ENCODE measurements around the gene RASA4. TPM values are rescaled to one million over a fixed set of nuclear protein-coding genes. Genes with fewer than 3 reads are reported as not detected.
"Not testable (repeated sequence)": the region's sequence is repeated elsewhere in the genome, so short reads cannot be mapped to it uniquely, and the experiment has no call there.

RASA4 gene
- total RNA-seq, 1 experiment from 2014 or later, result 7.1 TPM

GRCh38 chr7:102636956-102637355, 20.4 kb upstream of the RASA4 start:
- CTCF ChIA-PET; H3K36me3 ChIP-seq (ENCODE audit: control insufficient read depth, insufficient read depth, low read length); DNase-seq (ENCODE audit: low read depth, low spot score); H3K4me1 ChIP-seq (ENCODE audit: control insufficient read depth, insufficient read depth, low read length); H3K27ac ChIP-seq (ENCODE audit: low read length); ATAC-seq; in situ Hi-C loops (cut with HindIII; ENCODE audit: low pct_unique_long_range_greater_than_20kb, low sequenced_read_pairs); POLR2A ChIA-PET; H3K4me3 ChIP-seq (ENCODE audit: low read depth in 2 of 2, low read length in 2 of 2); BruUV-seq (replicated peaks); intact Hi-C loops (cut with micrococcal nuclease; ENCODE audit: unreplicated experiment); H3K27me3 ChIP-seq (ENCODE audit: control insufficient read depth, insufficient read depth, low read length); H3K9me3 ChIP-seq (ENCODE audit: control insufficient read depth, insufficient read depth, low read depth, low read length): not testable (repeated sequence)

GRCh38 chr7:102635354-102635753, 18.8 kb upstream of the RASA4 start:
- CTCF ChIA-PET; ATAC-seq; H3K9me3 ChIP-seq (ENCODE audit: control insufficient read depth, insufficient read depth, low read depth, low read length); H3K4me1 ChIP-seq (ENCODE audit: control insufficient read depth, insufficient read depth, low read length); H3K27ac ChIP-seq (ENCODE audit: low read length); H3K36me3 ChIP-seq (ENCODE audit: control insufficient read depth, insufficient read depth, low read length); DNase-seq (ENCODE audit: low read depth, low spot score); H3K27me3 ChIP-seq (ENCODE audit: control insufficient read depth, insufficient read depth, low read length); in situ Hi-C loops (cut with HindIII; ENCODE audit: low pct_unique_long_range_greater_than_20kb, low sequenced_read_pairs); POLR2A ChIA-PET; H3K4me3 ChIP-seq (ENCODE audit: low read depth in 2 of 2, low read length in 2 of 2); intact Hi-C loops (cut with micrococcal nuclease; ENCODE audit: unreplicated experiment): not testable (repeated sequence)
- TSS peak; percentile 85 for BruUV-seq (replicated peaks)

GRCh38 chr7:102634299-102634698, 17.7 kb upstream of the RASA4 start:
- H3K27me3 ChIP-seq (ENCODE audit: control insufficient read depth, insufficient read depth, low read length); H3K4me3 ChIP-seq (ENCODE audit: low read depth in 2 of 2, low read length in 2 of 2); H3K9me3 ChIP-seq (ENCODE audit: control insufficient read depth, insufficient read depth, low read depth, low read length); ATAC-seq; CTCF ChIA-PET; H3K27ac ChIP-seq (ENCODE audit: low read length); in situ Hi-C loops (cut with HindIII; ENCODE audit: low pct_unique_long_range_greater_than_20kb, low sequenced_read_pairs); intact Hi-C loops (cut with micrococcal nuclease; ENCODE audit: unreplicated experiment); H3K4me1 ChIP-seq (ENCODE audit: control insufficient read depth, insufficient read depth, low read length); BruUV-seq (replicated peaks); H3K36me3 ChIP-seq (ENCODE audit: control insufficient read depth, insufficient read depth, low read length); DNase-seq (ENCODE audit: low read depth, low spot score); POLR2A ChIA-PET: not testable (repeated sequence)

- H3K4me3 ChIP-seq (ENCODE audit: low read depth in 2 of 2, low read length in 2 of 2); DNase-seq (ENCODE audit: low read depth, low spot score); H3K27ac ChIP-seq (ENCODE audit: low read length); H3K9me3 ChIP-seq (ENCODE audit: control insufficient read depth, insufficient read depth, low read depth, low read length); in situ Hi-C loops (cut with HindIII; ENCODE audit: low pct_unique_long_range_greater_than_20kb, low sequenced_read_pairs); CTCF ChIA-PET; H3K36me3 ChIP-seq (ENCODE audit: control insufficient read depth, insufficient read depth, low read length); BruUV-seq (replicated peaks); H3K27me3 ChIP-seq (ENCODE audit: control insufficient read depth, insufficient read depth, low read length); H3K4me1 ChIP-seq (ENCODE audit: control insufficient read depth, insufficient read depth, low read length); intact Hi-C loops (cut with micrococcal nuclease; ENCODE audit: unreplicated experiment); POLR2A ChIA-PET: not testable (repeated sequence)
- ATAC-seq, result peak; percentile 4; the same call in 1 of the 2 replicates
Measured at GRCh38 chr7:102630622-102631021, 14.1 kb upstream of the RASA4 start.

- BruUV-seq (replicated peaks); H3K27ac ChIP-seq (ENCODE audit: low read length); H3K4me3 ChIP-seq (ENCODE audit: low read depth in 2 of 2, low read length in 2 of 2); CTCF ChIA-PET; POLR2A ChIA-PET; intact Hi-C loops (cut with micrococcal nuclease; ENCODE audit: unreplicated experiment); H3K36me3 ChIP-seq (ENCODE audit: control insufficient read depth, insufficient read depth, low read length); H3K27me3 ChIP-seq (ENCODE audit: control insufficient read depth, insufficient read depth, low read length); H3K9me3 ChIP-seq (ENCODE audit: control insufficient read depth, insufficient read depth, low read depth, low read length); DNase-seq (ENCODE audit: low read depth, low spot score); ATAC-seq; in situ Hi-C loops (cut with HindIII; ENCODE audit: low pct_unique_long_range_greater_than_20kb, low sequenced_read_pairs); H3K4me1 ChIP-seq (ENCODE audit: control insufficient read depth, insufficient read depth, low read length): not testable (repeated sequence)
Measured at GRCh38 chr7:102627271-102627904, 10.8 kb upstream of the RASA4 start.

- H3K9me3 ChIP-seq (ENCODE audit: control insufficient read depth, insufficient read depth, low read depth, low read length); ATAC-seq; H3K4me3 ChIP-seq (ENCODE audit: low read depth in 2 of 2, low read length in 2 of 2); H3K27ac ChIP-seq (ENCODE audit: low read length); H3K27me3 ChIP-seq (ENCODE audit: control insufficient read depth, insufficient read depth, low read length); DNase-seq (ENCODE audit: low read depth, low spot score); POLR2A ChIA-PET; BruUV-seq (replicated peaks); in situ Hi-C loops (cut with HindIII; ENCODE audit: low pct_unique_long_range_greater_than_20kb, low sequenced_read_pairs); H3K36me3 ChIP-seq (ENCODE audit: control insufficient read depth, insufficient read depth, low read length); H3K4me1 ChIP-seq (ENCODE audit: control insufficient read depth, insufficient read depth, low read length); intact Hi-C loops (cut with micrococcal nuclease; ENCODE audit: unreplicated experiment): not testable (repeated sequence)
- CTCF ChIA-PET, result interaction anchor here (0.6 kb wide), 1 partner anchor 66 kb away, joined by 3 read pairs; no protein-coding TSS in a partner anchor
Measured at GRCh38 chr7:102618122-102618521, 1.6 kb upstream of the RASA4 start.

DNA sequence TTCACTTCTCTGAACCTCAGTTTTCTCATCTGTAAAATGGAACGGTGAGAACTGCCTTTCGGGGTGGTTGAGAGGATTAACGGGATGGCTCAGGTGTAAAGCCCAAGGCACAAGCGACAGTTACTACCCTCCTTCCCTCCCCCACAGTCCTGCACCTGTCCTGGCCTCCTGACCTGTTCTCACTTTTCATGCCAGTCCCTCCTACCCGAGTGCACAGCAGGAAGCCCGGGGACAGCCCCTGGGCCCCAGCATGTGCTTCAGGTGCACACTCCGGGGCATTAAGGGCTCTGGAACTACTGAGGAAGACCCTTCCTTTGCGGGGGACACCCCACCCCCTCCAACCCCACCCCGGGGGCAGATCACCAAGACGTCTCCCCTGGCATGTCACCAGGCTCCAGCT, 626 bp downstream of the RASA4 start:
- H3K4me3 ChIP-seq (ENCODE audit: low read depth in 2 of 2, low read length in 2 of 2); H3K9me3 ChIP-seq (ENCODE audit: control insufficient read depth, insufficient read depth, low read depth, low read length); CTCF ChIA-PET; in situ Hi-C loops (cut with HindIII; ENCODE audit: low pct_unique_long_range_greater_than_20kb, low sequenced_read_pairs); H3K4me1 ChIP-seq (ENCODE audit: control insufficient read depth, insufficient read depth, low read length); ATAC-seq; DNase-seq (ENCODE audit: low read depth, low spot score); H3K27me3 ChIP-seq (ENCODE audit: control insufficient read depth, insufficient read depth, low read length); H3K27ac ChIP-seq (ENCODE audit: low read length); intact Hi-C loops (cut with micrococcal nuclease; ENCODE audit: unreplicated experiment); H3K36me3 ChIP-seq (ENCODE audit: control insufficient read depth, insufficient read depth, low read length); BruUV-seq (replicated peaks); POLR2A ChIA-PET: not testable (repeated sequence)

DNA sequence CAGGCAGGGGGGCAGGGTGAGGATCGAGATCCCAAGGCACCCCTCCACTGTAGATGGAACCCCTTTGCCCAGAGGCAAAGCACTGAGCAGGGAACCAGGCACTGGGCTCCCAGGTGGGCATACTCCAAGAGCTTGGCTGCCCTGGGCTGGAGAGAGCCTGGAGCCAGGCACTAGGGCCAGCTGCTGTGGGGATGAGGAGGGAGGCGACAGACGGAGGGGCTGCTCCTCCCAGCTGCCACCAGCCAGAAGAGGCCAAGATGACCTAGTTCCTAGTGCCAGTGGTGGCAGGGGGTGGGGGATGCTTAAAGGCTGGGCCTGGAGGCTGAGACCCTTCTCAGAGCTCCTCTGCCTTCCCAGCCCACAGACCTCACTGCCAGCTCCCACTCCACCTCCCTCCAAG, 1.7 kb downstream of the RASA4 start:
- H3K4me3 ChIP-seq (ENCODE audit: low read depth in 2 of 2, low read length in 2 of 2); intact Hi-C loops (cut with micrococcal nuclease; ENCODE audit: unreplicated experiment); H3K4me1 ChIP-seq (ENCODE audit: control insufficient read depth, insufficient read depth, low read length); POLR2A ChIA-PET; DNase-seq (ENCODE audit: low read depth, low spot score); H3K9me3 ChIP-seq (ENCODE audit: control insufficient read depth, insufficient read depth, low read depth, low read length); BruUV-seq (replicated peaks); H3K27ac ChIP-seq (ENCODE audit: low read length); in situ Hi-C loops (cut with HindIII; ENCODE audit: low pct_unique_long_range_greater_than_20kb, low sequenced_read_pairs); CTCF ChIA-PET; H3K36me3 ChIP-seq (ENCODE audit: control insufficient read depth, insufficient read depth, low read length); H3K27me3 ChIP-seq (ENCODE audit: control insufficient read depth, insufficient read depth, low read length): not testable (repeated sequence)
- ATAC-seq, result peak; percentile 39
